IgD-negative memory B cell (primary cell): ENCODE measurements around the gene ADH5. TPM values are rescaled to one million over a fixed set of nuclear protein-coding genes. Genes with fewer than 3 reads are reported as not detected.
A peak's percentile ranks its signal among the peaks of the same experiment; 100 is the strongest.
"Not testable (repeated sequence)": the region's sequence is repeated elsewhere in the genome, so short reads cannot be mapped to it uniquely, and the experiment has no call there.

Source experiments
- H3K27ac Mint-ChIP-seq, 3 donors: one replicate each; pipeline ENCODE4 v1.8.0; 2020 to 2022; ENCODE audit warnings: mild to moderate bottlenecking in 3 of 3, mixed read lengths in 3 of 3, moderate library complexity in 1 of 3
- H3K27me3 Mint-ChIP-seq: one replicate; pipeline ENCODE4 v1.8.0; 2021; ENCODE audit warnings: mixed read lengths
- H3K36me3 Mint-ChIP-seq: one replicate; pipeline ENCODE4 v1.8.0; 2020; ENCODE audit warnings: mild to moderate bottlenecking, mixed read lengths
- H3K4me1 Mint-ChIP-seq, 3 donors: one replicate each; pipeline ENCODE4 v1.8.0; 2020 to 2022; ENCODE audit warnings: mixed read lengths in 3 of 3, mild to moderate bottlenecking in 1 of 3
- H3K4me3 Mint-ChIP-seq, 4 donors: one replicate each; pipeline ENCODE4 v1.8.0; 2020 to 2022; ENCODE audit warnings: mild to moderate bottlenecking in 4 of 4, mixed read lengths in 4 of 4, moderate library complexity in 3 of 4
- H3K9me3 Mint-ChIP-seq, 3 donors: one replicate each; pipeline ENCODE4 v1.8.0; 2020 to 2021; ENCODE audit warnings: mixed read lengths in 3 of 3, mild to moderate bottlenecking in 1 of 3
- polyA plus RNA-seq: library from polyadenylated mRNA; unstranded; fragments of 300-500 nt; fragmentation: Illumina TruSeq; gene quantifications from one replicate; pipeline ENCODE4 v1.2.3, GENCODE V29; 2021

ADH5 gene
- polyA plus RNA-seq, 1 donor from 2014 or later = 84.5 TPM

DNA sequence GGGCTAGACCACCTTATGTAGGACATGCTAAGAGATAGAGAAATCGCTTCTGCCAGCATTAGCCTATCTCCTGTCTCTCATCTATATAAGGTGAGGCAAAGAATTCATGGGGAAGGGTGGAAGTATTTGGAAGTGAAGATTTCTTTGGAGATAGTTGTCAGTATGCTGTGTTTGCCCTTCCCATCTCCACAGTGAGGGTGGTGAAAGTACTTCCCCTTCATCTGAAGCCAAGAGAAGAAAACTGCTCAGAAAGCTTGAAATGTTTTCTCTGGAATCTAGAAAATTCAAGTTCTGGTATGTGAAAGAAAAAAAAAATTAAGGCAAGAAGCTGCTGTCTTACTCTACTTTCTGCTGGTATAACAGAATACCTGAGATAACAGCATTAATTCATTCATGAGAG is 12.3 kb upstream of the ADH5 start:
- no peaks in the 10 kb centered on the region for H3K27me3 Mint-ChIP-seq
- peaks cover 2 to 4% (median 3%) of the 10 kb centered on the region in 3 donors for H3K4me1 Mint-ChIP-seq
- H3K36me3 Mint-ChIP-seq = peaks cover 10% of the 10 kb centered on the region
- H3K4me3 Mint-ChIP-seq = no peak overlapping the region
- H3K27ac Mint-ChIP-seq = no peak overlapping the region
- peaks cover 0 to 4% (median 0%) of the 10 kb centered on the region in 3 donors for H3K9me3 Mint-ChIP-seq

DNA sequence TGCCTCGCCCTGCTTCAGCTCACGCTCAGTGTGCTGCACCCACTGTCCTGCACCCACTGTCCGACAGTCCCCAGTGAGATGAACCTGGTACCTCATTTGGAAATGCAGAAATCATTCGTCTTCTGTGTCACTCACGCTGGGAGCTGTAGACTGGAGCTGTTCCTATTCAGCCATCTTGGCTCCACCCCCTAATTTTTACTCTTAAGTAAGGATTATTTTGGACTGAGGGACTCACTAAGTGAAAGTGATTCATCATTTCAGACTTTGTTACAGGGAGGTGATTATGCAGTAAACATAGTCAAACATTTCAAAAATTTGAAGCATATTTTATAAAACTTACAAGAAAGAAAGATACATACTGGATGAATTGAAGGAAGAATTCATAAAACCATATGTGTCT is 11.2 kb upstream of the ADH5 start:
- H3K4me3 Mint-ChIP-seq, H3K36me3 Mint-ChIP-seq, H3K9me3 Mint-ChIP-seq, H3K27me3 Mint-ChIP-seq, H3K4me1 Mint-ChIP-seq, H3K27ac Mint-ChIP-seq: not testable (repeated sequence)

DNA sequence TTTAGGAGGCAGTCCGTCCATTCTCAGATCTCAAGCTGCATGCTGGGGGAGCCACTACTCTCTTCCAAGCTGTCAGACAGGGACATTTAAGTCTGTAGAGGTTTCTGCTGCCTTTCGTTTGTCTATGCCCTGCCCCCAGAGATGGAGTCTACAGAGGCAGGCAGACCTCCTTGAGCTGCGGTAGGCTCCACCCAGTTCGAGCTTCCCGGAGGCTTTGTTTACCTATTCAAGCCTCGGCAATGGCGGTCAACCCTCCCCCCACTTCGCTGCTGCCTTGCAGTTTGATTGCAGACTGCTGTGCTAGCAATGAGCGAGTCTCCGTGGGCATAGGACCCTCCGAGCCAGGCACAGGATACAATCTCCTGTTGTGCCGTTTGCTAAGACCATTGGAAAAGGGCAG is 10.7 kb upstream of the ADH5 start:
- no peak overlapping the region for H3K4me3 Mint-ChIP-seq
- peaks cover 2 to 4% (median 3%) of the 10 kb centered on the region in 3 donors for H3K4me1 Mint-ChIP-seq
- H3K27me3 Mint-ChIP-seq = no peaks in the 10 kb centered on the region
- peaks cover 8% of the 10 kb centered on the region for H3K36me3 Mint-ChIP-seq
- no peak overlapping the region for H3K27ac Mint-ChIP-seq
- peaks cover 0 to 4% (median 0%) of the 10 kb centered on the region in 3 donors for H3K9me3 Mint-ChIP-seq

DNA sequence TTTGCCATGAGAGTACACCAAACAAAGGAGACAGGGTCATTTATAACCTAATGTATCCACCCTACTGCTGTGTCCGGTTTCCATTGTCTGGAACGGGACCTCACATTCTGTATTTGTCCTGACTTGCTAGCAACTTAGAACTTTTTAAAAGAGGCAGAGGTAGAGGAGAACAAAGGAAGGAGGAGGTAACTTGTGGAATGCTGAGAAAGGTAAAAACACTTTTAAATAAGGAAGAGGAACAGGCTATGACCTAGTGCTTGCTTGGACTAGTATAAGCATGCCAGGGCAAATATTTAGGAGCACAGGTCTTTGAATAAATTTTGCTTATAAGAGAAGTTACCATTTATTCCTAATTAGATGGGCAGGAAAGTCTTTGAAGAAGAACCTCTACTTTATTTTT is 3.3 kb upstream of the ADH5 start:
- not testable (repeated sequence) for H3K27ac Mint-ChIP-seq, H3K36me3 Mint-ChIP-seq, H3K27me3 Mint-ChIP-seq, H3K9me3 Mint-ChIP-seq
- Mint-ChIP-seq H3K4me3 (peak overlapping the region in 1 of 4 donors; percentile 14), H3K4me1 (peaks cover 17 to 28% (median 26%) of the 10 kb centered on the region in 3 donors)

DNA sequence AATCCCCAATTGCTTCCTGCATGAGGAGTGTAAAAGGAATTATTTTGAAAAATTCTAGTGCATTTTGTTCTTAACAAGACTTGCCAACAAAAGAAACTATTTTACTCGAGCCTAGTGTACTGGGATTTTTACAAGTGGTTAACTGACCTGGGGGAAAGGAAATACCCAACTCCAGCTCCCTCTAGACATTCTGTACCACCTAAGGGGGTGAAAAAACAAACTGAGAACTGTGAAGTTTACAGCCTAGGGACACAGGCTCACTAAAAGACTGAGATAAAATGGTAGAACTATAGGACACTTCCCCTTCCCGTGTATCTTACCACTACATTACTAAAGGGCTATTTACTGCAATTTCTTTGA is 2.6 kb upstream of the ADH5 start:
- H3K36me3 Mint-ChIP-seq = no peaks in the 10 kb centered on the region
- H3K27me3 Mint-ChIP-seq = peaks cover 2% of the 10 kb centered on the region
- H3K27ac Mint-ChIP-seq = no peak overlapping the region
- H3K4me1 Mint-ChIP-seq = peaks cover 18 to 31% (median 28%) of the 10 kb centered on the region in 3 donors
- H3K9me3 Mint-ChIP-seq = peaks cover 0 to 1% (median 0%) of the 10 kb centered on the region in 3 donors
- peak overlapping the region in 2 of 4 donors; percentile 14 to 77 for H3K4me3 Mint-ChIP-seq

DNA sequence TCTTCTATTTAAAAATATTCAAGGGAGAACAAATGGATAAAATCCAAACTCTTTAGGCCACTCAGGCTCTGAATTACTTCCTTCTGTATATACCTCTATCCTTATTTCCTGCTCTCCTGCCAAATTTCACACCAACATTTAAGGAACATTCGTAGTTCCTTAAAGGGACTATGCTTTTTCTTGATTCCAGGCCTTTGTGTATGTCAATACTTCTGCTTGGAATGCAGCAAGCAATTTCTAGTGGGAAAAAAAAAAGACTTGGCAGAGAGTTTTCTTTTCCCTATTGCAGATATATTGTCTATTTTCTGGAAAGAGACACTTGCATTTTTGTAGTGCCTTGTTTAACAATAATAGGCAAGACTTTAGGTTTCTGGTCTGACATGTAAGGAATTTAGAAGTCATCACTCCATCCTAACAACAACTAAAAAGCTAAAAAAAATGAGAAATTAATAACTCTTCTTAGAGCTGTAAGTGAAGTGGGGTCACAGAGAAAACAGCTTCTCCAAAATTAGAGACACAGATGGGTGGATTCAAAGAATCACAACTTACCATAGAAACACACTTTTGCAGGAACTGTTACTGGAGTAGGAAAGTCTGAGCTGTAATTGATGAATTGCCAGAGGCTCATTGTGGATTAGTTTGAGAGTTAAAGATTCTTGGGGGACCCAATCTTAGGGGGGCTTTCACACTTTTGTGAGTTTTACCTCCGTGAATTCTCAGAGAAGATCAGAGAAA is 2.1 kb upstream of the ADH5 start:
- Mint-ChIP-seq H3K4me3 (peak overlapping the region; percentile 38 to 97 (median 62)), H3K36me3 (no peaks in the 10 kb centered on the region), H3K27me3 (peaks cover 2% of the 10 kb centered on the region), H3K4me1 (peaks cover 18 to 32% (median 29%) of the 10 kb centered on the region in 3 donors), H3K27ac (peak overlapping the region in 1 of 3 donors; percentile 89), H3K9me3 (peaks cover 0 to 1% (median 0%) of the 10 kb centered on the region in 3 donors)

DNA sequence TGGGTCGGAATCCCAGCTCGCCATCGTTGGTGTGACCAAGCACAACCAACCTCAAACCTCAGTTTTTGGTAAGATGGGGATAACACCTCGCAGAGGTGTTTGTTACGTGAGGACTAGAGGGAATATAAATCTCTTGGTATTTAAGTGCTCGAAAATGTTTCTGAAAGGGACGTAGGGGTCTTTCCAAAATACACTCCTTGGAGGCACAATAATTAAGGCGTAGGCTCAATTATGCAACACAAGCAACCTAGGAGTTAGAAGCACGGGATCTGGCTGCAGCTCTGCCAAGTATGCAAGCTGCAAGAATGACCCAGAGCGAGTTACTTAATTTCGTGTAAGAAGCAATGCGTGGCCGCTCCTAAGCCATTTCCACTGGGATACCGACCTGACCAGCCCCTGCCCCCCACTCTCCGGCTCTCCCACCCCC is 552 bp downstream of the ADH5 start:
- peaks cover 2% of the 10 kb centered on the region for H3K27me3 Mint-ChIP-seq
- peak overlapping the region; percentile 97 to 99 (median 98) for H3K4me3 Mint-ChIP-seq
- peak overlapping the region; percentile 89 to 98 (median 96) for H3K27ac Mint-ChIP-seq
- H3K4me1 Mint-ChIP-seq = peaks cover 18 to 39% (median 29%) of the 10 kb centered on the region in 3 donors
- H3K9me3 Mint-ChIP-seq = peaks cover 0 to 1% (median 0%) of the 10 kb centered on the region in 3 donors
- H3K36me3 Mint-ChIP-seq = peaks cover 2% of the 10 kb centered on the region

DNA sequence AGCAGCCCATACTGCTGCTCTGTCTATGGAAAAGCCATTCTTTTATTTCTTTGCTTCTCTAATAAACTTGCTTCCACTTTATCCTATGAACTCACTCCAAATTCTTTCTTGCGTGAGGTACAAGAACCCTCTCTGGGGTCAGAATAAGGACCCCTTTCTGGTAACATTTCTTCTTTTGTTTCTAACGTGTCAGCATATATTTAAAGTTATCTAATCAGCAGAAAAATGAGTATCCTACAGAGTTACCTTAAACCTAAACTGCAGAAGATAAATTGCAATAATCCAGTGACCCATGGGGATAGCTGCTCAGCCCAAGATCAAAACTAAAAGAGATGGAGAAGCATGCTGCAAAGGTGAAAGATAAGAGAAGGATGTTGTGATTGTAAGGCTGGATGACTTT is 4.0 kb downstream of the ADH5 start:
- Mint-ChIP-seq H3K27me3 (no peaks in the 10 kb centered on the region), H3K4me1 (peaks cover 14 to 28% (median 19%) of the 10 kb centered on the region in 3 donors), H3K9me3 (no peaks in the 10 kb centered on the region), H3K4me3 (peak overlapping the region in 1 of 4 donors; percentile 45), H3K36me3 (peaks cover 4% of the 10 kb centered on the region), H3K27ac (no peak overlapping the region)

DNA sequence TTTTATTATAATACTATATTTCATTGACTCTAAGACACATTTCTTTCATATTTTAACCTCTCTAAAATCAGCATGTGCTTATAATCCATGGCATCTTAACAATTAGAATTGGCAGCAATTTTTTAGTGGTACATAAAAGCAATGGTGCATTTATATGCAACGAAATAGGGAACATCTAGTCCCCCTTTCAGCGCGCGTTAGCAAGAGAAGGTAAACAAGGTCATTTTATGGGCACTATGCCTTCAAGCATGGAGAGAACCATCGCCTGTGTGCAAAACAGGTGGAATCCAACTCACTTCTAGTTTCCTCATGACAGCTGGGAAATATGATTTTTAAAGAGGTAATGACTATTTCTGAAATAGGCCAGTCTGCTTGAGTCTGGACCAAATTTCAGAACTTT is 6.4 kb downstream of the ADH5 start:
- H3K4me1 Mint-ChIP-seq = peaks cover 3 to 11% (median 5%) of the 10 kb centered on the region in 3 donors
- no peak overlapping the region for H3K27ac Mint-ChIP-seq
- no peaks in the 10 kb centered on the region for H3K27me3 Mint-ChIP-seq
- no peak overlapping the region for H3K4me3 Mint-ChIP-seq
- no peaks in the 10 kb centered on the region for H3K9me3 Mint-ChIP-seq
- peaks cover 4% of the 10 kb centered on the region for H3K36me3 Mint-ChIP-seq

DNA sequence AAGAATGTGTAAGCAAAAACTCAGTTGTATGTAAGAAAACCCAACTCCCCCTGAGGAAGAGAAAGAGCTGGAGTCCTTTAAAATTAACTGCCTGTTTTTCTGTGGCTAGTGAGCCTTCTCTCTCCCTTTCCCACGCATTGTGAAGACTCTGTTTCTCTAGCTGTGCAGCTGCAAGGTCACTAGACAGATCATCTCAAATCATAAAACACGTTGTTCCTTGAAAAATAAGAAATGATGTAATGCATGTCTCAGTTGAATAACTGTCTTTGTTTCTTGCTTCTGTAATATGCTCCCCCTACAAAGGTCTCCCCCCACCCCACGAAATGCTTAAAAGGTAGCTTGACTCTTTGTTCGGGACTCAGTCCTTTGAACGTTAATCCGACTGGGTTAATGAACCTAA is 7.7 kb downstream of the ADH5 start:
- not testable (repeated sequence) for H3K27ac Mint-ChIP-seq, H3K9me3 Mint-ChIP-seq, H3K36me3 Mint-ChIP-seq, H3K4me3 Mint-ChIP-seq, H3K4me1 Mint-ChIP-seq, H3K27me3 Mint-ChIP-seq

DNA sequence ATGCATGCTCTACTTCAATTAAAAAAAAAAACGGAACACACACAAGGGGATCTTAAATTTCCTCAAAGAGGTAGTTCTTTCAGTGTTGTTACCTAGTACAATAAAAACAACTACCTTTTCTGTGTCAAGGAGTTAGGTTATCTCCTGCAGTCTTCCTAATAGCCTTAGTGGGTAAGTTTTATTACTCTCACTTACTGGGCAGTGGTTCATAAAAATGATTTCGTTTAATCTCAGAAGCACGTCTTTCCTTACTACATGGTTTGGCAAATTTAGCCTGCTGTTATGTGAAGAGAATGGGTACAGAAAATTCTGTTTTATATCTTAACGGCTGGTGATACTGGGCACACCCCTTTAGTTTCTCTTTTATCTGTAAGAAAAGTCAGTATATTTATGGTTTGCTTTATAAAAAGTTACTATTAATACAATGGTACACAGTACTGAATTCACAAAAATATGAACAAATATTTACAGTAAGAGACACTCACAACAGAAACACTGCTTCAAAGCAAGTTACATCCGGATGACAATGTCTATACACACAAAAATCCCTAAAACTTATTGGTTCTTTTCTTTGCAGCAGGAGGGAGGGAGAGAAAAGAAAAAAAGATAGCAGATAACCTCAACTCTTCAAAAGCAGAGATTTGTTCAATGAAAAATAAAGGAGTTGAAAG is 8.8 kb downstream of the ADH5 start:
- Mint-ChIP-seq H3K27me3 (no peaks in the 10 kb centered on the region), H3K27ac (peak overlapping the region in 1 of 3 donors; percentile 58), H3K4me1 (peaks cover 0 to 4% (median 0%) of the 10 kb centered on the region in 3 donors), H3K4me3 (peak overlapping the region in 1 of 4 donors; percentile 23), H3K36me3 (peaks cover 4% of the 10 kb centered on the region), H3K9me3 (no peaks in the 10 kb centered on the region)

DNA sequence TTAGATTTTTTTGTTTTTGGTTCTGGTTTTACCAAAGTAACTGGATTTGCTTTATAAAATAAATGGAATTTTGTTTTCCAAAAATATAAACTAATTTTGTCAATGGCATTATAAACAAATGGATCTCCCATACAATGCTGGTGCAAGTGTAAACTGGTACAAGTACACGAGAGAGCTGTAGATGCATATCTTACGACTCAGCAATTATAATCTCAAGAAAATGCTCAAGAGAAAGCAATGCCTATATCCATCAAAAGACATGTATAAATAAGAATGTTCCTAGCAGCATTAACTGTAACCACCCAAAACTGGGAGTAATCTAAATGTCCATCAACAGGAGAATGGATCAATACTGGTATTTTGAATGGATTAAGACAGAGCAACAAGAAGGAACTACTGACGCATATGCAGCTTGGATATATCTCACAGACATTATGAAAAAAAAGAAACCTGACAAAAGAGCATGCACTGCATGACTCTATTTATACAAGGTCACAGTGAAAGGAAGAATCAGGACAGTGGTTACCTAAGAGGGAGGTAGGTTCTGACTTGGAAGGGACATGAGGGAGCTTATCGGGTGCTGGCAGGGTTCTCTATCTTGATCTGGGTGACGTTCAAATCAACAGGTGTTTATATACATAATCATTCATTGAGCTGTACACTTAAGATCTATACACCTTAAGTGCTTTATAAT is 9.5 kb downstream of the ADH5 start:
- Mint-ChIP-seq H3K27me3 (no peaks in the 10 kb centered on the region), H3K36me3 (peaks cover 6% of the 10 kb centered on the region), H3K9me3 (no peaks in the 10 kb centered on the region), H3K27ac (peak overlapping the region in 1 of 3 donors; percentile 58), H3K4me1 (no peaks in the 10 kb centered on the region), H3K4me3 (no peak overlapping the region)

DNA sequence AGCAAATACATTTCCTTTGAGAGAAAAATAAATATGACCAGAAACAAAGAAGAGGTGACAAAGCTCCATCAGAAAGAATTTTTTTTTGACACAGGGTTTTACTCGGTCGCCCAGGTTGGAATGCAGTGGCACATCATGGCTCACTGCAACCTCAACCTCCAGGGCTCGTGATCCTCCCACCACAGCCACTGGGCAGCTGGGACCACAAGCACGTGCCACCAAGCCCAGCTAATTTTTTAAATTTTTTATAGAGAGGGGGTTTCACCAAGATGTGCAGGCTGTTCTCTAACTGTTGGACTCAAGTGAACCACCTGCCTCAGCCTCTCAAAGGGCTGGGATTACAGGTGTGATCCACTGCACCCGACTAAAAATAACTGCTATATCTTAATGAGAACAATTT is 10.3 kb downstream of the ADH5 start:
- Mint-ChIP-seq H3K27me3 (no peaks in the 10 kb centered on the region), H3K36me3 (peaks cover 4% of the 10 kb centered on the region), H3K4me1 (no peaks in the 10 kb centered on the region), H3K9me3 (no peaks in the 10 kb centered on the region), H3K4me3 (no peak overlapping the region), H3K27ac (no peak overlapping the region)

DNA sequence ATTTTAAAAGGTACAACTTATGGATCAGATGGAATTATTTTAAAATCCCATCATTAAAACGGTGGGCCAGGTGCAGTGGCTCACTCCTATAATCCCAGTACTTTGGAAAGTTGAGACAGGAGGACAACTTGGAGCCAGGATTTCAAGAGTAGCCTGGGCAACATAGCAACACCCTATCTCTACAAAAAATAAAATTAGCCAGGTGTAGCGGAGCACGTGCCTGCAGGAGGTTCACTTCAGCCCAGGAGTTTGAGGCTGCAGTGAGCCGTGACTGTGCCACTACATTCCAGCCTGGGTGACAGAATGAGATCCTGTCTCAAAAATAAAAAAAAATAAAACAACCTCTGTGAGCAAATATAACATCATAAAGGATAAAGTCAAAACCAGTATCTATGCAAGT is 11.4 kb downstream of the ADH5 start:
- Mint-ChIP-seq H3K27me3 (no peaks in the 10 kb centered on the region), H3K4me3 (no peak overlapping the region), H3K36me3 (peaks cover 4% of the 10 kb centered on the region), H3K9me3 (no peaks in the 10 kb centered on the region), H3K4me1 (no peaks in the 10 kb centered on the region), H3K27ac (no peak overlapping the region)

DNA sequence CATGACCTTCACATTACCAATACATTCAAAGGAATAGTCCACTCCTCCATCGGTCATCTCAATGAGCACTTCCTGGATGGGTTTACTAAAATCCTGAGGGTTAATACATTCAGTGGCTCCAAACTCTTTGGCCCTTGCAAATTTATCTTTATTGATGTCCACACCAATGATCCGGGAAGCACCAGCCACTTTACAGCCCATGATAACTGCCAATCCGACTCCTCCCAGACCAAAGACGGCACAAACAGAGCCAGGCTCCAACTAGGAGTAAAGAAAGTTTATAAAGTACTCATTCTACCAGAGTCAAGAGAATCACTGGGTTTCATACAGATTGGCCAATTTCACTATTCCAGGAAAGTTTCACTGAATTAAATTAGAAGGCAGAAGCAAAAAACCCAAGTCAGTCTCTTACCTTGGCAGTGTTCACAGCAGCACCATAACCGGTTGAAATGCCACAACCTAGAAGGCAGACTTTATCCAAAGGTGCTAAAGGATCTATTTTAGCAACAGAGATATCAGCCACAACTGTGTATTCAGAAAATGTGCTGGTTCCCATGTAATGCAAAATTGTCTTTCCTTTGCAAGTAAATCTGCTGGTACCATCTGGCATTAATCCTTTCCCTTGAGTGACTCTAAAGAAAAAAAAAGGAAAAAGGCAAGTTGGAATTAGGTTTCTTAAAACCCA is 12.2 kb downstream of the ADH5 start:
- Mint-ChIP-seq H3K36me3 (peaks cover 4% of the 10 kb centered on the region), H3K27ac (peak overlapping the region in 1 of 3 donors; percentile 71)

More for the DNA sequence above, 12.2 kb downstream of the ADH5 start:
- Mint-ChIP-seq H3K4me3 (no peak overlapping the region), H3K9me3 (no peaks in the 10 kb centered on the region), H3K4me1 (no peaks in the 10 kb centered on the region), H3K27me3 (no peaks in the 10 kb centered on the region)
